ENCODE results near the gene MGMT.

MGMT gene

DNA sequence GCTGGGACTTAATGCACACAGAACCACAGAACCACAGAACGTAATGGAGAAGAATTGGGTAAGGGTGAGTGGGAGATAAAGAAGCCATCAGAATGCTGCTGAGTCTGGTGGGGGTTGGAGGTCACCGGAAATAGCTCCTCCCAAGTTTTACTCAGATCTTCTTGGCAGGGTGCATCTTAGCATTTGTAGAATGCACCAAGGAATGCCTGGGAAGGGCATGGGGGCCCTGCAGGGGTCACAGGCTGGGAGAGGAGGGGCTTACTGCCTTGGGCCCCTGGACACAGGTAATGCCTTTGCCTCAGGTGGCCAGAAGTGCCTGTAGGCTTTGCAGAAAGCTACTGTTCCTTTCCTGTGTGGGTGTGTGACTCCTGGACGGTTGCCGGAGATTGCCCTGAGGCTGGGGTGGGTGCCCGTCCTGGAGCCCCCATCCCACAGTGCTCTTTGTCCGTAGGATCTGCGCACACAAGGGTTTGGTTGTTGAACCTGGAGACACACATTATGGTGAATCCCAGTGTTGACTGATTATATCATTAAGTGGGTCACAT lies 55.1 kb downstream of the MGMT start:
- Histone ChIP-seq H3K9ac (ENCODE audit: low read length) (no peak overlapping the region), H4K20me1 (ENCODE audit: insufficient read depth, low read length) (no peaks in the 10 kb centered on the region), H3K4me2 (ENCODE audit: low read length) (no peak overlapping the region), H3K27ac (ENCODE audit: low read depth, low read length, poor library complexity, severe bottlenecking) (peak overlapping the region; percentile 93), H3K9me3 (ENCODE audit: low read length) (0 out of 2 replicates have a peak, but pooled peaks cover 2% of the 10 kb centered on the region), H3K9me2 (ENCODE audit: low read depth, low read length) (no peaks in the 10 kb centered on the region), H3K36me3 (ENCODE audit: insufficient read depth, low read length) (peaks cover 4% of the 10 kb centered on the region), H3K4me1 (ENCODE audit: insufficient read depth, low read length, severe bottlenecking) (peaks cover 57% of the 10 kb centered on the region), H3F3A (ENCODE audit: insufficient read depth, low read length) (no peaks in the 10 kb centered on the region; the same call in 1 of the 2 replicates), H3K79me2 (ENCODE audit: insufficient read depth, low read length) (peaks cover 5% of the 10 kb centered on the region; the same call in 1 of the 2 replicates), H3K4me3 (ENCODE audit: low read depth, low read length, poor library complexity, severe bottlenecking) (no peak overlapping the region), H3K27me3 (ENCODE audit: insufficient read depth, low read length) (no peaks in the 10 kb centered on the region), H2AFZ (ENCODE audit: low read length) (no peak overlapping the region)
- TF ChIP-seq, protein P1, sequence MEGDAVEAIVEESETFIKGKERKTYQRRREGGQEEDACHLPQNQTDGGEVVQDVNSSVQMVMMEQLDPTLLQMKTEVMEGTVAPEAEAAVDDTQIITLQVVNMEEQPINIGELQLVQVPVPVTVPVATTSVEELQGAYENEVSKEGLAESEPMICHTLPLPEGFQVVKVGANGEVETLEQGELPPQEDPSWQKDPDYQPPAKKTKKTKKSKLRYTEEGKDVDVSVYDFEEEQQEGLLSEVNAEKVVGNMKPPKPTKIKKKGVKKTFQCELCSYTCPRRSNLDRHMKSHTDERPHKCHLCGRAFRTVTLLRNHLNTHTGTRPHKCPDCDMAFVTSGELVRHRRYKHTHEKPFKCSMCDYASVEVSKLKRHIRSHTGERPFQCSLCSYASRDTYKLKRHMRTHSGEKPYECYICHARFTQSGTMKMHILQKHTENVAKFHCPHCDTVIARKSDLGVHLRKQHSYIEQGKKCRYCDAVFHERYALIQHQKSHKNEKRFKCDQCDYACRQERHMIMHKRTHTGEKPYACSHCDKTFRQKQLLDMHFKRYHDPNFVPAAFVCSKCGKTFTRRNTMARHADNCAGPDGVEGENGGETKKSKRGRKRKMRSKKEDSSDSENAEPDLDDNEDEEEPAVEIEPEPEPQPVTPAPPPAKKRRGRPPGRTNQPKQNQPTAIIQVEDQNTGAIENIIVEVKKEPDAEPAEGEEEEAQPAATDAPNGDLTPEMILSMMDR (IDR thresholded peaks at IDR 0.05; ENCODE audit: low read length) = no peak

DNA sequence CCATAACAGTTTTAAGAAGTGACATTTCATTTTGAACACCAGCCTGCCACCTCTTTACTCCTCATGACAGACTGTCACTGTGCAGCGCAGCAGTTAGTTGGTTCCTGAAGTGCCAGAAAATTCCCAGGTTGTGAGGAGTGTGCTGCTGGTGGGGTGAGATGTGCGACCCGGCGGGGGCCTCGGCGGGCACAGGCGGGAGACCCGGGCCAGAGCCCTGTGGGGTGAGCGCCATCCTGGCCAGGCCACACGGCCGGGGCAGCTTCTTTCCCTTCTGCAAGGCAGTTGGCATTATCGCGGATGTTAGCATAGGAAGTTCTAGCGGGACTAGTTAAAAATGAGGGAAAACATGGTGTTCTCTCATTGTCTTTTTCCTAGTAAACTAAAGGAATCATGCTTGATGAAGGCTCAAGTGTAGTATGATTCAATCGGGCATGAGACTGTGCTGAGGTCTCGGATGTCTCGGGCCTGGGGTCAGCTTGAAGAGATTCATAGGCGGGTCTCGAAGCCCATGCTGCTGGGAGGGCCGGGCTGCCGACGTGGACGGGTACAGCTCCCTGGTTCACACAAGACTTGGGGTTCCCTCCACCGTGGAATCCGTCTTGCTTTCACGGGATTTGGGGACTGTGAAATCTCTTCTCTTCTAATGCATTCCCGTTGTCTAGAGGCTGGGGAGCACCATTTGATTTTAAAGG lies 56.1 kb downstream of the MGMT start:
- Histone ChIP-seq H3F3A (ENCODE audit: insufficient read depth, low read length) (no peaks in the 10 kb centered on the region), H3K36me3 (ENCODE audit: insufficient read depth, low read length) (peaks cover 4% of the 10 kb centered on the region), H3K4me1 (ENCODE audit: insufficient read depth, low read length, severe bottlenecking) (peaks cover 47% of the 10 kb centered on the region), H3K9ac (ENCODE audit: low read length) (no peak overlapping the region), H3K4me3 (ENCODE audit: low read depth, low read length, poor library complexity, severe bottlenecking) (no peak overlapping the region), H3K27ac (ENCODE audit: low read depth, low read length, poor library complexity, severe bottlenecking) (peak overlapping the region; percentile 93), H3K79me2 (ENCODE audit: insufficient read depth, low read length) (peaks cover 5% of the 10 kb centered on the region; the same call in 1 of the 2 replicates), H4K20me1 (ENCODE audit: insufficient read depth, low read length) (no peaks in the 10 kb centered on the region), H2AFZ (ENCODE audit: low read length) (no peak overlapping the region), H3K9me3 (ENCODE audit: low read length) (0 out of 2 replicates have a peak, but pooled peaks cover 2% of the 10 kb centered on the region), H3K9me2 (ENCODE audit: low read depth, low read length) (no peaks in the 10 kb centered on the region), H3K27me3 (ENCODE audit: insufficient read depth, low read length) (no peaks in the 10 kb centered on the region), H3K4me2 (ENCODE audit: low read length) (no peak overlapping the region)
- TF ChIP-seq, protein P1 (IDR thresholded peaks at IDR 0.05; ENCODE audit: low read length) = no peak
- TF ChIP-seq EZH2 (IDR thresholded peaks at IDR 0.05; ENCODE audit: borderline replicate concordance, low read length) = no peak

DNA sequence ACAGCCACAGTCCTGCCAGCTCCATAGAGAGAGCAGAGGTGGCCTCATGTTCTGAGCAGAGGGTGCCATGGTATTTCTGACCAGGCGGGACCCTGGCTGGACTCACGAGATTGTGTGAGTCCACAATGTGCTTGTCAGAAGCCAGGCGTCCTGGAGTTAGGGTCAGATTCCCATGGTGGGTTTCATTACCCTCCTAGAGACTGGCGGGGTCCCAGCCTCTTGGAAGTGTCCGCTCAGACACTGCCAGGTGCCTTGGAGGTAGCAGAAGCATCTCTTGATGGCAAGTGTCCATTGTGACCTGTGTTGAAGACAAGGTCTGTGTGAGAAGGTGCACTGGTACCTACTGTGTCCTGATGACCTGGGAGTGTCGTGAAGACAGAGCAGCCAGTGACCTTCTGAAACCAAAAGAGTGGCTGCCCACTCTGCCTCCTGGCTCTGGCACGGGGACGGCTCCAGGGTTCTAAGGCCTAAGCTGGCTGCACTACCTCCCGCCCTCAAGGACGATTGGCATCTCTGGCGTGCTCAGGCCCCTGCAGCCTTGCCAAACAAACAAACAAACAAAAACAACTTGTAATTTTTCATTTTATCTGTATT lies 56.8 kb downstream of the MGMT start:
- no peaks in the 10 kb centered on the region for H3K9me2 ChIP-seq (ENCODE audit: low read depth, low read length)
- no peak overlapping the region for H2AFZ ChIP-seq (ENCODE audit: low read length)
- H3K4me3 ChIP-seq (ENCODE audit: low read depth, low read length, poor library complexity, severe bottlenecking) = no peak overlapping the region
- 0 out of 2 replicates have a peak, but pooled peaks cover 2% of the 10 kb centered on the region for H3K9me3 ChIP-seq (ENCODE audit: low read length)
- TF ChIP-seq EZH2 (IDR thresholded peaks at IDR 0.05; ENCODE audit: borderline replicate concordance, low read length) = no peak
- TF ChIP-seq, protein P1 (IDR thresholded peaks at IDR 0.05; ENCODE audit: low read length) = no peak
- H3K27ac ChIP-seq (ENCODE audit: low read depth, low read length, poor library complexity, severe bottlenecking) = peak overlapping the region; percentile 93
- peaks cover 46% of the 10 kb centered on the region for H3K4me1 ChIP-seq (ENCODE audit: insufficient read depth, low read length, severe bottlenecking)
- H3F3A ChIP-seq (ENCODE audit: insufficient read depth, low read length) = no peaks in the 10 kb centered on the region
- no peaks in the 10 kb centered on the region for H4K20me1 ChIP-seq (ENCODE audit: insufficient read depth, low read length)
- no peaks in the 10 kb centered on the region for H3K27me3 ChIP-seq (ENCODE audit: insufficient read depth, low read length)
- H3K79me2 ChIP-seq (ENCODE audit: insufficient read depth, low read length) = peaks cover 5% of the 10 kb centered on the region; the same call in 1 of the 2 replicates
- peak overlapping the region; percentile 63; the same call in 1 of the 2 replicates for H3K4me2 ChIP-seq (ENCODE audit: low read length)
- H3K36me3 ChIP-seq (ENCODE audit: insufficient read depth, low read length) = peaks cover 4% of the 10 kb centered on the region
- peak overlapping the region; percentile 46; the same call in 1 of the 2 replicates for H3K9ac ChIP-seq (ENCODE audit: low read length)

Measured in OCI-LY1 (cell line).